DOHH2 (cell line): ENCODE measurements around the gene SRSF12.

Experiments
- EZH2phosphoT487 ChIP-seq: fragments of 200-600 bp; sonication (generic); IDR thresholded peaks from 2 replicates; pipeline ENCODE4 v1.6.1; 2017; ENCODE audit warnings: borderline replicate concordance, mild to moderate bottlenecking, antibody characterized with exemption, low read length, moderate library complexity, mixed read lengths
- TF ChIP-seq, protein P1 (sequence below): fragments of 200-600 bp; sonication (generic); IDR thresholded peaks from one replicate; pipeline ENCODE4 v1.5.1; 2014; ENCODE audit warnings: antibody characterized with exemption, mild to moderate bottlenecking, low read depth, low read length; ENCODE audit not compliant: poor library complexity, severe bottlenecking

DNA sequence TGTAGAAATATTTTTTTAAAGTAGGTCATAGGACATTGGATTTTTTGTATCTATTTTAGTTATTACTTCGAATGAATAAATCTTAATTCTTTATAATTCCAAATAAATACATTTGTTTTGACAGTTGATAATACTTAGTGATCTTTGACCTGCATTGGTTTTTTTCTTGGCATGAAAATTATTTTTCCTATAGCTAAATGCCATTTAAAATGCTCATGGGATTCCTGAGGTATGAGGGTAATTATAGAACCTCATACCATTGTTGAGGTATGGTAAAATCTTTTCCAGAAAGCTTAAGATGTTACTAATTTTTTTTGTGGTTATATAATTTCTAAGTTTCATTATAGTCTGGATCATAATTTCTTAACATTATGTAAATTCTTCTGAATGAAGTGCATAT lies 36.3 kb upstream of the SRSF12 start:
- TF ChIP-seq, protein P1, sequence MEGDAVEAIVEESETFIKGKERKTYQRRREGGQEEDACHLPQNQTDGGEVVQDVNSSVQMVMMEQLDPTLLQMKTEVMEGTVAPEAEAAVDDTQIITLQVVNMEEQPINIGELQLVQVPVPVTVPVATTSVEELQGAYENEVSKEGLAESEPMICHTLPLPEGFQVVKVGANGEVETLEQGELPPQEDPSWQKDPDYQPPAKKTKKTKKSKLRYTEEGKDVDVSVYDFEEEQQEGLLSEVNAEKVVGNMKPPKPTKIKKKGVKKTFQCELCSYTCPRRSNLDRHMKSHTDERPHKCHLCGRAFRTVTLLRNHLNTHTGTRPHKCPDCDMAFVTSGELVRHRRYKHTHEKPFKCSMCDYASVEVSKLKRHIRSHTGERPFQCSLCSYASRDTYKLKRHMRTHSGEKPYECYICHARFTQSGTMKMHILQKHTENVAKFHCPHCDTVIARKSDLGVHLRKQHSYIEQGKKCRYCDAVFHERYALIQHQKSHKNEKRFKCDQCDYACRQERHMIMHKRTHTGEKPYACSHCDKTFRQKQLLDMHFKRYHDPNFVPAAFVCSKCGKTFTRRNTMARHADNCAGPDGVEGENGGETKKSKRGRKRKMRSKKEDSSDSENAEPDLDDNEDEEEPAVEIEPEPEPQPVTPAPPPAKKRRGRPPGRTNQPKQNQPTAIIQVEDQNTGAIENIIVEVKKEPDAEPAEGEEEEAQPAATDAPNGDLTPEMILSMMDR, result no peak
- TF ChIP-seq EZH2phosphoT487, result no peak
